Pancreas (tissue), 10 donors: ENCODE results near the gene PDGFC. TPM values are rescaled to one million over a fixed set of nuclear protein-coding genes. Genes with fewer than 3 reads are reported as not detected.

Experiments
- ATAC-seq, 4 donors: fragments of 200-7000 bp; cut with Tn5 transposase; one replicate each; pipeline versions ENCODE4 v1.8.0 to v1.9.1; 2020; ENCODE audit warnings: mild to moderate bottlenecking in 4 of 4, moderate library complexity in 4 of 4
- DNase-seq, 6 donors: peaks; one replicate each; pipeline ENCODE4 v3.0.0-alpha.2; 2020
- FAIRE-seq: peaks from 2 replicates; lab custom pipeline; 2012; peaks lifted over from hg19 to GRCh38; lab: Jason Lieb, UNC
- H3K27ac ChIP-seq, 4 donors: fragments of 200-600 bp; sonication (generic); 1 replicate in 3 of 4; 2 replicates in 1 of 4; pipeline versions ENCODE4 v1.5.0 to v1.8.0; 2020
- H3K27me3 ChIP-seq, 4 donors: fragments of 200-600 bp; one replicate each; pipeline ENCODE4 v1.8.0; 2021
- H3K36me3 ChIP-seq, 3 donors: fragments of 200-600 bp; sonication (generic) in 1 of 3; one replicate each; pipeline versions ENCODE4 v1.5.0 to v1.8.0; 2020 to 2021
- H3K4me1 ChIP-seq, 3 donors: fragments of 200-600 bp; one replicate each; pipeline ENCODE4 v1.8.0; 2021
- H3K4me3 ChIP-seq, 4 donors: fragments of 200-600 bp; sonication (generic) in 2 of 4; one replicate each; pipeline versions ENCODE4 v1.5.0 to v1.8.0; 2020 to 2021
- H3K9me3 ChIP-seq, 4 donors: fragments of 200-600 bp; one replicate each; pipeline ENCODE4 v1.8.0; 2021
- WGBS, 2 donors: extraction: QIAGEN DNeasy Blood & Tissue Kit; methylation state at CpG; one replicate each; pipeline ENCODE4 v1.1.7; 2013; 5-methylcytosine and 5-hydroxymethylcytosine counted together
- intact Hi-C, 3 donors: fragments of 100-400 bp; cut with DNase I; formaldehyde crosslinking; loops; one replicate each; pipeline versions ENCODE4 v1.11.1 to v1.14.2; 2022
- polyA plus RNA-seq, 2 donors: library from polyadenylated mRNA; stranded (reverse); fragments of 200-250 nt; gene quantifications; one replicate each; pipeline ENCODE4 v1.2.3, GENCODE V29; 2013
- total RNA-seq, 6 donors: library from RNA; stranded (reverse); fragmentation: NEBNext Ultra II Directional in 4 of 6; extraction: Animal tissue kit (Norgen Biotek cat#: 25700) in 4 of 6; gene quantifications; one replicate each; pipeline versions ENCODE4 v1.2.1 to v1.2.4, GENCODE V29; 2021 to 2023
- TF ChIP-seq, protein P1 (sequence below), 4 donors: fragments of 200-600 bp; sonication (generic) in 3 of 4; IDR thresholded peaks; one replicate each; pipeline versions ENCODE4 v1.5.0 to v1.8.0; 2021; ENCODE audit warnings: antibody characterized with exemption in 4 of 4
- donor health status: healthy with polysubstance abuse.
- donor health status: DM: no; HTN: no; CAD: no; lungs with moderate emphysema.
- donor health status: DM: no; HTN: no; CAD: no.
- donor health status: control.
- donor health status: control.
- donor health status: Bipolar disorder and iron deficiency.
- donor health status: DM: yes; HTN: yes; CAD: no.
- donor health status: DM: no; HTN: no; CAD: no.
- donor health status: DM: no; HTN: no; CAD: no.
- donor health status: DM: yes; HTN: yes; CAD: no.

PDGFC gene
- total and polyA plus RNA-seq, 8 donors = 4.3 to 32.9 (median 12.9) TPM

DNA sequence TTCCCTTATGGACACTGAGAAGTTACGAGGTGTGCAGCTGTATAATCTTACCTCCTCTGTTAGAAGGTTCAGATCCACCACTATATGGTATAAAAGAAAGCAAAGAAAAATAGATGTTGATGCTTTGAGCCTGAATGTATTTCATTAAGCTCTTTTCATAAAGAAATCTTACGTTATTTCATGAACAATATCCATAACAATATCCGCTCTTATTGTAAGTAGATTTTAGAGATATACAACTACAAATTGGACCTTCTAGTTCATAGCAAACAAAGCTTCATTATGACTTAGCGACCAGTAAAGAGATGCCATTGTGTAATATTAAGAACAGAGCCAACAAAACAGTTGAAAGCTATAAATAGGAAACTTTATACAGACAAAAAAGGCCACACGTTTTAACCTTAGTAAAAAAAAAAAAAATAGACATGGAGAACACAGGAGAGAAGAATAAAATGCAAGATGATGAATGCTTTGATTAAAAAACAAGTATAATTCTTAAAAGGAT, 203.6 kb downstream of the PDGFC start:
- H3K4me3 ChIP-seq = no peak overlapping the region
- no peaks in the 10 kb centered on the region for H3K9me3 ChIP-seq
- ATAC-seq (no peak), DNase-seq (no peak), FAIRE-seq (no peak)
- H3K4me1 ChIP-seq = peaks cover 7 to 19% (median 13%) of the 10 kb centered on the region in 3 donors
- intact Hi-C loops = no loop called here
- no peaks in the 10 kb centered on the region for H3K36me3 ChIP-seq
- no peak overlapping the region for H3K27ac ChIP-seq
- no peaks in the 10 kb centered on the region for H3K27me3 ChIP-seq
- 81 to 83% methylated on average over 5 of the region's 5 CpGs for WGBS, 2 donors
- TF ChIP-seq, protein P1, sequence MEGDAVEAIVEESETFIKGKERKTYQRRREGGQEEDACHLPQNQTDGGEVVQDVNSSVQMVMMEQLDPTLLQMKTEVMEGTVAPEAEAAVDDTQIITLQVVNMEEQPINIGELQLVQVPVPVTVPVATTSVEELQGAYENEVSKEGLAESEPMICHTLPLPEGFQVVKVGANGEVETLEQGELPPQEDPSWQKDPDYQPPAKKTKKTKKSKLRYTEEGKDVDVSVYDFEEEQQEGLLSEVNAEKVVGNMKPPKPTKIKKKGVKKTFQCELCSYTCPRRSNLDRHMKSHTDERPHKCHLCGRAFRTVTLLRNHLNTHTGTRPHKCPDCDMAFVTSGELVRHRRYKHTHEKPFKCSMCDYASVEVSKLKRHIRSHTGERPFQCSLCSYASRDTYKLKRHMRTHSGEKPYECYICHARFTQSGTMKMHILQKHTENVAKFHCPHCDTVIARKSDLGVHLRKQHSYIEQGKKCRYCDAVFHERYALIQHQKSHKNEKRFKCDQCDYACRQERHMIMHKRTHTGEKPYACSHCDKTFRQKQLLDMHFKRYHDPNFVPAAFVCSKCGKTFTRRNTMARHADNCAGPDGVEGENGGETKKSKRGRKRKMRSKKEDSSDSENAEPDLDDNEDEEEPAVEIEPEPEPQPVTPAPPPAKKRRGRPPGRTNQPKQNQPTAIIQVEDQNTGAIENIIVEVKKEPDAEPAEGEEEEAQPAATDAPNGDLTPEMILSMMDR (IDR thresholded peaks at IDR 0.05) = no peak

DNA sequence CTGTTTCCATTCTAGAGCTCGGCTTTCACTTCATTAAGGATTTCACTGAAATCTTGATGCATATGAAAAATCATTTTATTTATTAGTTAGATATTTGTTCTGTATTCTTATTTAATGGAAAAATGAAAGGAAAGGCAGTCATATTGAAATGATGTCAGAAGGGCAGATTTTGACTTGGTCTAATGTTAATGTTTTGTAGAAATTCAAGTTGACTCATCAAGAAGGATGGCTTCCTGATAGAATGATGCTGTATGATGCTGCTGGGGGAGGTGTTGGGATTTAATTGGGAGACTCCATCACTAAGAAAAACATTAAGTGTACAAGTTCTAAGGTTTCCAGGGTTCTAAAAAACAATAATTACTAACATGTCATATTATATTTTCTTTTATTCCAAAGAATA, 204.8 kb downstream of the PDGFC start:
- H3K4me3 ChIP-seq = no peak overlapping the region
- H3K9me3 ChIP-seq = no peaks in the 10 kb centered on the region
- ATAC-seq = no peak
- FAIRE-seq = no peak
- intact Hi-C loops = no loop called here
- no peaks in the 10 kb centered on the region for H3K36me3 ChIP-seq
- H3K27ac ChIP-seq = no peak overlapping the region
- WGBS, 2 donors = 95 to 100% methylated on average over 1 of the region's 1 CpG
- DNase-seq = no peak
- TF ChIP-seq, protein P1 (IDR thresholded peaks at IDR 0.05) = no peak
- peaks cover 1 to 13% (median 9%) of the 10 kb centered on the region in 3 donors for H3K4me1 ChIP-seq
- H3K27me3 ChIP-seq = no peaks in the 10 kb centered on the region

DNA sequence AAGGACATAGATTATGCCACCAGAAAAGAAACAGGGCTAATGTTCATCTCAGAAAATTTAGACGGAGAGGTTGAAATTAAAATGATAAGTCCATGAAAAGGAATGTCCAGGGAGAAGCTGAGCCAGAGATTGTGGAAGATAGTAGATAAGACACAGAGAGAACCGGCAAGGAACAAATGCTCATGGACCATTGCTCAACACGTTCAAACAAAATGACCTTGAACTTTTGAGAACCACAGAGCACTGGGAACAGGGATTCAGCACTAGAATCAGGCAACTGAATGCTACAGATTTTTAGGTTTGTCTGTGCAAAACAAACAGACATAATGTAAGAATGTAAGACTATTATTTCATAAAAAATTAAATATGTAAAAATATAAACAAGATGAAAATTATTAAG, 206.3 kb downstream of the PDGFC start:
- Histone ChIP-seq H3K36me3 (no peaks in the 10 kb centered on the region), H3K4me1 (peaks cover 0 to 6% (median 0%) of the 10 kb centered on the region in 3 donors), H3K9me3 (no peaks in the 10 kb centered on the region), H3K4me3 (no peak overlapping the region), H3K27ac (no peak overlapping the region), H3K27me3 (no peaks in the 10 kb centered on the region)
- WGBS, 2 donors = 27 to 30% methylated on average over 3 of the region's 3 CpGs
- TF ChIP-seq, protein P1 (IDR thresholded peaks at IDR 0.05) = no peak
- FAIRE-seq (no peak), DNase-seq (no peak), ATAC-seq (no peak)
- intact Hi-C loops = no loop called here

DNA sequence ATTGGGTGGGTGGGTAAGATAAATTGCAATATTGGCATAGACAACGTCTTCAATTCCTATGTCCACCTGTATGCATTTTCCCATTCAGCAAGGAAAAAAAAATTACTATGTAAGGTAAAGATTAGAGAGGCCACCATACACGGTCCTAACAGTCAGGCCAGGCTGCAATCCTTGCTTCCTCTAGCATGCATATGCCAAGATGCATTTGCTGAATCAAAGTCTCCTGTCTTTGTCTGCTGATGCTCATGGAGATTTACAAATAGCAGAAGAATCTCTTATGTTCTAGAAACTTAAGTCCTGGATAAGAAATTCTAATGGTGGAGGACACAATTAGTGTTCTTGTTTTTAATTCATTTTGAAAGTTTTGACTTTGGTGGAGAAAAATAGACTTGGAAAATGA, 206.8 kb downstream of the PDGFC start:
- FAIRE-seq (no peak), DNase-seq (no peak), ATAC-seq (no peak)
- TF ChIP-seq, protein P1 (IDR thresholded peaks at IDR 0.05) = no peak
- Histone ChIP-seq H3K36me3 (no peaks in the 10 kb centered on the region), H3K9me3 (no peaks in the 10 kb centered on the region), H3K4me3 (no peak overlapping the region), H3K27ac (no peak overlapping the region), H3K27me3 (no peaks in the 10 kb centered on the region), H3K4me1 (peaks cover 0 to 6% (median 0%) of the 10 kb centered on the region in 3 donors)
- 72 to 80% methylated on average over 2 of the region's 2 CpGs for WGBS, 2 donors
- intact Hi-C loops = no loop called here

DNA sequence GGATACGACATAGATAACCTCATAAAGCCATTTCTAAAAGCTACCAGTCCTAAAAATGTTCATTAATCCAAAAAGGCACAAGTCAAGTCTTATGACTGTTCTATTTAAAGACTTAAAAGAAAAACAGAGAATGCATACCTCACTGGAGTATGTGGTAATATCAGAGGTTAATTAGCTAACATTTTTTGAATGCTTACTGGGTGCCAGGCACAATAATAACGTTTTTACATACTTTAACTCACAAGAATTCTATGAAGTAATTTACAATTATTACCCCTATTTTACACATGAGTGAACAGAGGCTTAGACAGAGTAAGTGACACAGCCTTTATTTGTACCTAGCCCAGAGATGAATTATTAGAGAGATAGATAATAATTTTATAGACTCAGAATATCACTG, 207.5 kb downstream of the PDGFC start:
- DNase-seq (no peak), ATAC-seq (no peak), FAIRE-seq (no peak)
- Histone ChIP-seq H3K4me1 (peaks cover 0 to 6% (median 0%) of the 10 kb centered on the region in 3 donors), H3K4me3 (no peak overlapping the region), H3K27ac (no peak overlapping the region), H3K36me3 (no peaks in the 10 kb centered on the region), H3K9me3 (no peaks in the 10 kb centered on the region), H3K27me3 (no peaks in the 10 kb centered on the region)
- 54 to 59% methylated on average over 2 of the region's 2 CpGs for WGBS, 2 donors
- intact Hi-C loops = no loop called here
- TF ChIP-seq, protein P1 (IDR thresholded peaks at IDR 0.05) = no peak
